Measurements from ENCODE around the gene ADORA1. TPM values are rescaled to one million over a fixed set of nuclear protein-coding genes. Genes with fewer than 3 reads are reported as not detected.

The ADORA1 gene
- total and polyA plus RNA-seq, 2 donors (not counting 1 experiment from before 2014, with no cell fraction given): not detected

- H3K4me2 ChIP-seq (replicated peaks; ENCODE audit: low read depth, low read length, poor library complexity, severe bottlenecking): no peak overlapping the region
- H2AFZ ChIP-seq (ENCODE audit: insufficient read depth, low read depth, low read length, poor library complexity, severe bottlenecking): no peak overlapping the region
- Mint-ChIP-seq H3K4me3 (no peak overlapping the region), H3K27ac (no peak overlapping the region), H3K9me3 (ENCODE audit: insufficient read depth) (no peaks in the 10 kb centered on the region), H3K27me3 (peaks cover 44% of the 10 kb centered on the region), H3K4me1 (no peaks in the 10 kb centered on the region)
- H3K9ac ChIP-seq (ENCODE audit: low read length): no peak overlapping the region
- TF ChIP-seq EZH2 (IDR thresholded peaks at IDR 0.05; ENCODE audit: borderline replicate concordance, insufficient read depth, low read depth, low read length, poor library complexity, severe bottlenecking) (no peak), CTCF (IDR thresholded peaks at IDR 0.05) (no peak)
- H3K79me2 ChIP-seq (ENCODE audit: control insufficient read depth, insufficient read depth, low read length): no peaks in the 10 kb centered on the region
- no peak overlapping the region for H3K27ac ChIP-seq (ENCODE audit: low read length in 2 of 2)
- ChIA-PET POLR2A (no interaction called here), CTCF (interaction anchor here (1.5 kb wide), 1 partner anchor 17 kb away, joined by 7 read pairs; no protein-coding TSS in a partner anchor)
- ATAC-seq (ENCODE audit: low read depth) (no peak), DNase-seq (no peak)
- no peaks in the 10 kb centered on the region for H3K9me3 ChIP-seq (ENCODE audit: control extremely low read depth in 1 of 3, control insufficient read depth in 2 of 3, insufficient read depth in 1 of 3, low read length in 2 of 3)
- H3K36me3 ChIP-seq (replicated peaks in 1 of 2; ENCODE audit: control extremely low read depth in 1 of 2, control insufficient read depth in 1 of 2, extremely low read depth in 1 of 2, insufficient read depth in 2 of 2, low read length in 1 of 2): no peaks in the 10 kb centered on the region
- 75% methylated on average over 8 of the region's 8 CpGs for WGBS (ENCODE audit: insufficient coverage)
- intact Hi-C loops (cut with micrococcal nuclease): no loop called here
- H3K4me1 ChIP-seq (ENCODE audit: control insufficient read depth in 2 of 2, insufficient read depth in 2 of 2, low read length in 2 of 2): no peaks in the 10 kb centered on the region
- H3K4me3 ChIP-seq (ENCODE audit: control extremely low read depth in 1 of 5, extremely low read depth in 1 of 5, insufficient read depth in 1 of 5, low read depth in 2 of 5, low read length in 4 of 5): no peak overlapping the region
- H3K27me3 ChIP-seq (replicated peaks in 1 of 4; ENCODE audit: control extremely low read depth in 1 of 4, control insufficient read depth in 3 of 4, insufficient read depth in 4 of 4, low read length in 3 of 4): peaks cover 0 to 5% (median 2%) of the 10 kb centered on the region in 4 experiments
- H4K20me1 ChIP-seq (ENCODE audit: control insufficient read depth, insufficient read depth, low read length, poor library complexity, severe bottlenecking): no peaks in the 10 kb centered on the region
Observed at GRCh38 chr1:203199816-203200571, 72.5 kb downstream of the ADORA1 start.

- Histone ChIP-seq H4K20me1 (ENCODE audit: control insufficient read depth, insufficient read depth, low read length, poor library complexity, severe bottlenecking) (no peaks in the 10 kb centered on the region), H3K36me3 (replicated peaks in 1 of 2; ENCODE audit: control extremely low read depth in 1 of 2, control insufficient read depth in 1 of 2, extremely low read depth in 1 of 2, insufficient read depth in 2 of 2, low read length in 1 of 2) (no peaks in the 10 kb centered on the region), H3K27me3 (replicated peaks in 1 of 4; ENCODE audit: control extremely low read depth in 1 of 4, control insufficient read depth in 3 of 4, insufficient read depth in 4 of 4, low read length in 3 of 4) (peaks cover 0 to 7% (median 2%) of the 10 kb centered on the region in 4 experiments), H3K9me3 (ENCODE audit: control extremely low read depth in 1 of 3, control insufficient read depth in 2 of 3, insufficient read depth in 1 of 3, low read length in 2 of 3) (no peaks in the 10 kb centered on the region), H3K79me2 (ENCODE audit: control insufficient read depth, insufficient read depth, low read length) (no peaks in the 10 kb centered on the region), H3K4me1 (ENCODE audit: control insufficient read depth in 2 of 2, insufficient read depth in 2 of 2, low read length in 2 of 2) (no peaks in the 10 kb centered on the region), H3K9ac (ENCODE audit: low read length) (no peak overlapping the region), H3K4me2 (replicated peaks; ENCODE audit: low read depth, low read length, poor library complexity, severe bottlenecking) (no peak overlapping the region), H3K27ac (ENCODE audit: low read length in 2 of 2) (no peak overlapping the region), H3K4me3 (ENCODE audit: control extremely low read depth in 1 of 5, extremely low read depth in 1 of 5, insufficient read depth in 1 of 5, low read depth in 2 of 5, low read length in 4 of 5) (no peak overlapping the region), H2AFZ (ENCODE audit: insufficient read depth, low read depth, low read length, poor library complexity, severe bottlenecking) (no peak overlapping the region)
- POLR2A ChIA-PET: no interaction called here
- no peak for ATAC-seq (ENCODE audit: low read depth)
- DNase-seq: no peak
- 64% methylated on average over 1 of the region's 1 CpG for WGBS (ENCODE audit: insufficient coverage)
- Mint-ChIP-seq H3K4me1 (no peaks in the 10 kb centered on the region), H3K27ac (no peak overlapping the region), H3K9me3 (ENCODE audit: insufficient read depth) (no peaks in the 10 kb centered on the region), H3K4me3 (no peak overlapping the region), H3K27me3 (peaks cover 43% of the 10 kb centered on the region)
- intact Hi-C loops (cut with micrococcal nuclease): no loop called here
- TF ChIP-seq EZH2 (IDR thresholded peaks at IDR 0.05; ENCODE audit: borderline replicate concordance, insufficient read depth, low read depth, low read length, poor library complexity, severe bottlenecking): no peak
- TF ChIP-seq CTCF (IDR thresholded peaks at IDR 0.05): no peak
- CTCF ChIA-PET: interaction anchor here (1.5 kb wide), 1 partner anchor 16 kb away, joined by 7 read pairs; no protein-coding TSS in a partner anchor
Observed at GRCh38 chr1:203200916-203201315, 73.4 kb downstream of the ADORA1 start.

Data from B cell (primary cell).